Non-pigmented ciliary epithelial cell (primary cell): Measurements from ENCODE around the gene ZNF385A.
"Not testable (repeated sequence)": the region's sequence is repeated elsewhere in the genome, so short reads cannot be mapped to it uniquely, and the experiment has no call there.

Experiments used
- DNase-seq: peaks from one replicate; pipeline ENCODE4 v3.0.0-alpha.2; 2010; ENCODE audit warnings: low read depth

ZNF385A gene

DNA sequence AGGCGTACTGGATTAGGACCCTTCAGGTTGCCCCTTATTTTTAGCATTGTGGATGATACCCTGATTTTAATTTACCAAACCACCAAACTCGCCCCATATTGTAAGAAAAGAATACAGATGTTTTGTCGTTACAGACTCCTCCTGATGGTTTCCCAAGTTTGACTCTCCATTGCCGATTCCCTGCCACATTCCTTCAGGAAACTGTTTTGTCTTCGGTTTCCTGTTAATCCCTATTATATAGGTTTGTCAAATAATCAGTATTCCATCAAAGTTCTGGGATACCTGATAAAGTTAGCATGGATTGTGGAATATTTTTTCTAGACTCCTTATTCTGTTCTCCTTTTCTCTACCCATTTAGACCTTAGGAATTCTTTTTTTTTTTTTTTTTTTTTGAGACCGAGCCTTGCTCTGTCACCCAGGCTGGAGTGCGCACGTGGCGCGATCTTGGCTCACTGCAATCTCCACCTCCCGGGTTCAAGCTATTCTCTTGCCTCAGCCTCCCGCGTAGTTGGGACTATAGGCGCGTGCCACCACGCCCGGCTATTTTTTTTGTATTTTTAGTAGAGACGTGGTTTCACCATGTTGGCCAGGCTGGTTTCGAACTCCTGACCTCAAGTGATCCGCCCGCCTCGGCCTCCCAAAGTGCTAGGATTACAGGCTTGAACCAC is 59.0 kb downstream of the ZNF385A start:
- not testable (repeated sequence) for DNase-seq

GRCh38 chr12:54324617-54325441 is 59.7 kb downstream of the ZNF385A start, which contains the start of gene COPZ1:
TSS of gene COPZ1 (plus strand) at chr12:54325131. CDS start at chr12:54325164, 33 bp downstream.
- peak; percentile 99 for DNase-seq

GRCh38 chr12:54321363-54321762 is 63.2 kb downstream of the ZNF385A start:
- DNase-seq, result no peak
